Ramos (cell line): ENCODE measurements around the gene LAMA5.

ENCODE experiments used
- in situ Hi-C: fragments of 300-500 bp; cut with MboI; formaldehyde crosslinking; loops from one replicate; pipeline ENCODE4 v1.14.3; 2022; ENCODE audit warnings: low sequenced_read_pairs; ENCODE audit not compliant: unreplicated experiment

The LAMA5 gene

GRCh38 chr20:62282877-62283503 lies 84.1 kb downstream of the LAMA5 start:
- in situ Hi-C loops, result no loop called here

- in situ Hi-C loops, result no loop called here
These were observed 85.0 kb downstream of the LAMA5 start for GRCh38 chr20:62282103-62282502.

GRCh38 chr20:62281161-62281933 lies 85.8 kb downstream of the LAMA5 start:
- in situ Hi-C loops, result no loop called here

- in situ Hi-C loops, result no loop called here
These were observed 86.8 kb downstream of the LAMA5 start for GRCh38 chr20:62280303-62280702.

GRCh38 chr20:62277253-62277652 lies 89.9 kb downstream of the LAMA5 start:
- in situ Hi-C loops, result no loop called here

- in situ Hi-C loops, result no loop called here
These were observed 90.7 kb downstream of the LAMA5 start for GRCh38 chr20:62276439-62276838.

- in situ Hi-C loops, result no loop called here
These were observed 91.9 kb downstream of the LAMA5 start for GRCh38 chr20:62275219-62275618.

- in situ Hi-C loops, result no loop called here
These were observed 92.7 kb downstream of the LAMA5 start for GRCh38 chr20:62274332-62274950.

GRCh38 chr20:62273416-62273815 lies 93.7 kb downstream of the LAMA5 start:
- in situ Hi-C loops, result no loop called here

- in situ Hi-C loops, result no loop called here
These were observed 94.9 kb downstream of the LAMA5 start for GRCh38 chr20:62272200-62272599.

GRCh38 chr20:62269871-62270270 lies 97.2 kb downstream of the LAMA5 start:
- in situ Hi-C loops, result no loop called here

GRCh38 chr20:62269378-62269777 lies 97.7 kb downstream of the LAMA5 start:
- in situ Hi-C loops, result no loop called here

- in situ Hi-C loops, result no loop called here
These were observed 98.7 kb downstream of the LAMA5 start for GRCh38 chr20:62268228-62268900.

GRCh38 chr20:62267543-62267942 lies 99.6 kb downstream of the LAMA5 start:
- in situ Hi-C loops, result no loop called here

GRCh38 chr20:62266851-62267250 lies 100.3 kb downstream of the LAMA5 start:
- in situ Hi-C loops, result no loop called here

- in situ Hi-C loops, result no loop called here
These were observed 100.8 kb downstream of the LAMA5 start for GRCh38 chr20:62266340-62266739.

GRCh38 chr20:62265365-62265764 lies 101.7 kb downstream of the LAMA5 start:
- in situ Hi-C loops, result no loop called here

GRCh38 chr20:62263396-62263795 lies 103.7 kb downstream of the LAMA5 start:
- in situ Hi-C loops, result no loop called here

GRCh38 chr20:62262064-62262463 lies 105.0 kb downstream of the LAMA5 start:
- in situ Hi-C loops, result no loop called here

- in situ Hi-C loops, result no loop called here
These were observed 107.9 kb downstream of the LAMA5 start for GRCh38 chr20:62259294-62259565.
